ENCODE measurements around the gene DNAJB11.
"Not testable (repeated sequence)": the region's sequence is repeated elsewhere in the genome, so short reads cannot be mapped to it uniquely, and the experiment has no call there.

Gene DNAJB11

GRCh38 chr3:186552408-186553031 is 18.0 kb upstream of the DNAJB11 start:
- DNase-seq (ENCODE audit: low read depth in 2 of 2): no peak

- no peak for DNase-seq (ENCODE audit: low read depth in 2 of 2)
Observed at GRCh38 chr3:186564586-186564985, 5.9 kb upstream of the DNAJB11 start.

- DNase-seq (ENCODE audit: low read depth in 2 of 2): no peak
Observed at GRCh38 chr3:186566772-186567071, 3.8 kb upstream of the DNAJB11 start.

- peak; percentile 90 to 92 for DNase-seq (ENCODE audit: low read depth in 2 of 2)
Observed at GRCh38 chr3:186567072-186567921, 3.2 kb upstream of the DNAJB11 start, which contains the start of gene TBCCD1. Gene TBCCD1, minus strand, starts transcription at chr3:186567339. Its CDS starts 3,010 bp downstream, at chr3:186564329.

GRCh38 chr3:186569361-186569760 is 1.2 kb upstream of the DNAJB11 start:
- DNase-seq (ENCODE audit: low read depth in 2 of 2): not testable (repeated sequence)

GRCh38 chr3:186569779-186570095 is 783 bp upstream of the DNAJB11 start:
- DNase-seq (ENCODE audit: low read depth in 2 of 2): no peak

GRCh38 chr3:186570941-186571643 is 572 bp downstream of the DNAJB11 start:
- no peak for DNase-seq (ENCODE audit: low read depth in 2 of 2)

GRCh38 chr3:186571644-186572013 is 1.1 kb downstream of the DNAJB11 start:
- no peak for DNase-seq (ENCODE audit: low read depth in 2 of 2)

GRCh38 chr3:186577521-186577920 is 7.0 kb downstream of the DNAJB11 start:
- no peak for DNase-seq (ENCODE audit: low read depth in 2 of 2)

GRCh38 chr3:186580785-186581184 is 10.3 kb downstream of the DNAJB11 start:
- DNase-seq (ENCODE audit: low read depth in 2 of 2): no peak

GRCh38 chr3:186582541-186582940 is 12.0 kb downstream of the DNAJB11 start:
- DNase-seq (ENCODE audit: low read depth in 2 of 2): no peak

GRCh38 chr3:186583831-186584230 is 13.3 kb downstream of the DNAJB11 start:
- DNase-seq (ENCODE audit: low read depth in 2 of 2): no peak

- DNase-seq (ENCODE audit: low read depth in 2 of 2): not testable (repeated sequence)
Observed at GRCh38 chr3:186586245-186586644, 15.7 kb downstream of the DNAJB11 start.

- no peak for DNase-seq (ENCODE audit: low read depth in 2 of 2)
Observed at GRCh38 chr3:186587183-186587582, 16.7 kb downstream of the DNAJB11 start.

GRCh38 chr3:186588632-186589031 is 18.1 kb downstream of the DNAJB11 start:
- no peak for DNase-seq (ENCODE audit: low read depth in 2 of 2)

GRCh38 chr3:186589121-186589520 is 18.6 kb downstream of the DNAJB11 start:
- no peak for DNase-seq (ENCODE audit: low read depth in 2 of 2)

- no peak for DNase-seq (ENCODE audit: low read depth in 2 of 2)
Observed at GRCh38 chr3:186589856-186590579, 19.5 kb downstream of the DNAJB11 start.

GRCh38 chr3:186590580-186591295 is 20.2 kb downstream of the DNAJB11 start:
- DNase-seq (ENCODE audit: low read depth in 2 of 2): no peak

GRCh38 chr3:186592682-186593081 is 22.2 kb downstream of the DNAJB11 start:
- no peak for DNase-seq (ENCODE audit: low read depth in 2 of 2)

GRCh38 chr3:186593862-186594261 is 23.3 kb downstream of the DNAJB11 start:
- no peak for DNase-seq (ENCODE audit: low read depth in 2 of 2)

- DNase-seq (ENCODE audit: low read depth in 2 of 2): no peak
Observed at GRCh38 chr3:186594591-186595113, 24.1 kb downstream of the DNAJB11 start.

All from stimulated activated CD8-positive, alpha-beta memory T cell treated with anti-CD3 and anti-CD28 coated beads, Interleukin-2, amount 100 ng/mL, for 48 hours (primary cell).